HT1080 (cell line): ENCODE data around the gene SPTAN1. TPM values are rescaled to one million over a fixed set of nuclear protein-coding genes. Genes with fewer than 3 reads are reported as not detected.

Experiments
- DNase-seq: peaks from one replicate; pipeline ENCODE4 v3.0.0-alpha.2; 2015; ENCODE audit warnings: low read depth
- total RNA-seq: library from RNA; depleted of rRNA; stranded (reverse); fragments of >200 nt; shearing (Covaris generic); gene quantifications from 2 replicates; pipeline ENCODE4 v1.2.3, GENCODE V29; 2014

The SPTAN1 gene
- total RNA-seq, 1 experiment from 2014 or later = 177 TPM

DNA sequence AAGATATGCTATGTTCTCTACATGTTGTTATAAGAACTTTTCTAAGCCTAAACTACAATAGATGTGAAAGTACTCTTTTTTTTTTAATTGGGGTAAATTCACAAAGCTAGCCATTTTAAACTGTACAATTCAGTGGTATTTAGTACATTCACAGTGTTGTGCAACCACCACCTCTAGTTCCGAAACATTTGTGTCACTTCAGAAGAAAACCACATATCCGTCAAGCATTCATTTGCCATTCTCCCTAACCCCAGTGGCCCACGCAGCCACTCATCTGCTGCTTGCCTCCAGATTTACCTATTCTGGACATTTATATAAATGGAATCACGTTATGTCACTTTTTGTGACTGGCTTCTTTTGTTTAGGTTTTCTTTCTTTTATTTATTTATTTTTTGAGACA lies 43.1 kb downstream of the SPTAN1 start:
- DNase-seq = no peak

DNA sequence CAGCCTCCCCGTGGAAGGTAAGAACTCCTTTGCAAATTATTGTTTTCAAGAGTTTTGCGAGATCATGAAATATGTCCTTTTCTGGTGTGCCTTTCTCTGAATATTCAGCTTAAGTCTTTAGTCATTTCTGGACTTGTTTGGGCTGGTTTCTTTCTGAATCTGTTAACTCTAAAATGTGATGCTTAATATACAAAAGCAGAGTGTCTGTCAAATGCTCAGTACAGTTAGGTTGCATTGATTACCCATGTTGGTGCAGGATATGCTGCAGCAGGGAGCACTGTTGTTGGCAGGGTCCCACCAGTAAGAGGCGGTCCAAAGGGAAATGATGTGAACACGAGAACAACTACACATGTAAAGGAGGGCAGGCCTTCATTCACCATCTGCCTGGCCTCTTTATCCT lies 47.7 kb downstream of the SPTAN1 start:
- DNase-seq = no peak

DNA sequence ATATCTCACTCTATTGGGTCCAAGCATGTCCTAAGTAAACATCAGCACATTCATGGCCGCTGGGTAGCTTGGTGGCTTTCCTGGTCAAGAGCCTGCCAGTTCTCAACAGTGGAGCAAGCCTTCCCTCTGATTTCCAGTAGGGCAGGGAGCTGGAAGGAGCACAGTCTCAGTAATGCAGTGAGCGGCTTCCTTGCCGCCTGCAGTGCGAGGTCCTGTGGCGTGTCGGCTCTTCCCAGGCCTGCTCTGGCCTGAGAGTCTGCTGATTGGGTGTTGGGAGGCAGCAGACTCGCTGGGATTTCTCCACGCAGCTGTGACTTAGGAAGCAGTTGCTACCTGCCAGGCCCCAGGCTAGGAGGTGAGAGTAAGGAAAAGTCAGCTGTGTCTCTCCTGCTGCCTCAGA lies 51.3 kb downstream of the SPTAN1 start:
- DNase-seq = no peak

DNA sequence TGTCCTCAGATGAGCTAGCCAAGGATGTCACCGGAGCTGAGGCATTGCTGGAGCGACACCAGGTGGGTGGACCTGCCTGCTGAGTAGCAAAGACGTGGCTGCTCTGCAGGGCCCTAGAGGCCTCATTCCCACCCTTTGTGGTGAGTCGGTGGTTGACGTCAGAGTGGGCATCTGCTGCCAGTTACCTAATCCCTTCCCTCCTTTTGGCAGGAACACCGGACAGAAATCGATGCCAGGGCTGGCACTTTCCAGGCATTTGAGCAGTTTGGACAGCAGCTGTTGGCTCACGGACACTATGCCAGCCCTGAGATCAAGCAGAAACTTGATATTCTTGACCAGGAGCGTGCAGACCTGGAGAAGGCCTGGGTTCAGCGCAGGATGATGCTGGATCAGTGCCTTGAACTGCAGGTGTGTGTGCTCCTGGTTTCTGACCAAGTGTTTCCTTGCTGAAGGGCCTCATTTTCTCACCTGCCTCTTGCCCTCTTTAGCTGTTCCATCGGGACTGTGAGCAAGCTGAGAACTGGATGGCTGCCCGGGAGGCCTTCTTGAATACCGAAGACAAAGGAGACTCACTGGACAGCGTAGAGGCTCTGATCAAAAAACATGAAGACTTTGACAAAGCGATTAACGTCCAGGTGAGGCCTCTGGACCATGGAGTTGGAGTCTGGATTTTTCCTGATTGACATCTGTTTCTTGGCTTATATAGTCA lies 55.4 kb downstream of the SPTAN1 start:
- DNase-seq = no peak

DNA sequence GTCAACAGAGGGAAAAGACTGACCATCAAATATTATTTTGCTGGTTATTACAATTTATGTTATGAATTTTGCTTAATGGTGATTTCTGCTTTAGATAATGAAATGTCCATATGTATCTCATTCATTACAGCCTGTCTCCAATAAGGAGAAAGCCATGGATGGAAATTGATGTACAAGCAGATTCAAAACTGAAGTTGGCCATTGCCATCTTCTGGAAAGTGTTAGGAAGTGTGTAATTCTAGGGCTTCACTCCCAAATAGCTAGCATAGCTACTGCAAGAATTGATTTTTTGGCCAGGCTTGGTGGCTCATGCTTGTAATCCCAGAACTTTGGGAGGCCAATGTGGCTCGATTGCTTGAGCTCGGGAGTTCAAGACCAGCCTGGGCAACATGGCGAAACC lies 58.5 kb downstream of the SPTAN1 start:
- no peak for DNase-seq

DNA sequence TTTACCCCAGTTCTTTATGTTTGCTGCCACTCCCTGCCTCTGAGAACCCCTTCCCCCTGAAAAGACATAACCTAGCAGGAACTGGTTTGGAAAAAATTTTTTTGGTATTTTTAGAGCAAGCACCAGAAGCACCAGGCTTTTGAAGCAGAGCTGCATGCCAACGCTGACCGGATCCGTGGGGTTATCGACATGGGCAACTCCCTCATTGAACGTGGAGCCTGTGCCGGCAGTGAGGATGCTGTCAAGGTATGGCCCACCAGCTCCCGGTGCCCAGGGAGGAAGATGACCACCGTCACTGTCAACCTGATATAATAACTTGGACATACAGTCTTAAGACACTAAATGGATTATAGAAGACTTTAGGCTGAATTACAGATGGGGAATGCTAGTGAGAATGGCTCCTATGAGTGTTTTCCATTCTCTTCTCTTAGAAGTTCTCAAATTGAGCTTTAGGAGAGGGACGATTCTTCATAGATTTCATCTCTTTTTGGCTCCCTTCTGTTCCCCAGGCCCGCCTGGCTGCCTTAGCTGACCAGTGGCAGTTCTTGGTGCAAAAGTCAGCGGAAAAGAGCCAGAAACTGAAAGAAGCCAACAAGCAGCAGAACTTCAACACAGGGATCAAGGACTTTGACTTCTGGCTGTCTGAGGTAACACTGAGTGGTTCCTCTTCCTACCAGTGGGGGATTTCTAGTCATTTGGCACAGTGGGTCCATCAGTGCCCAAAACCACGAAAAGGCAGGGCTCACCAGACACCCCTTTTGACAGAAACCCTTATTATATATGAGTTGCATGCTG lies 59.4 kb downstream of the SPTAN1 start:
- DNase-seq = no peak

DNA sequence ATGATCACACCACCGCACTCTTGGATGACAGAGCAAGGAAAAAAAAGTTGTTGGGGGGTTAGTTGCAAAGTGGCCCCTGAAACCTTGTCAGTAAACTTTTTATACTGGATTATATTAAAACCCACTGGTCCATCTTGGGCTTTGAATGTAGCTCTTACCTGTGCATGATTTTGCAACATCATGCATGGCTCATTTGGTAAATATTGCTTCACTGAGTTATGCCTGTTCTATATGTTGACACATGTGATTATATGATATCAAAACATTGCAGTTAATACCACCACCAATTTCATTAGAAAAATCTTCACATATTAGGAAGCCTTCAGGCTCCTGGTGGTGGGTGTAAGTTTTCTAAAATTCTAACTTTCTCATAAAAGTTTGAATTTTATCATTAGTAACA lies 62.3 kb downstream of the SPTAN1 start:
- no peak for DNase-seq

DNA sequence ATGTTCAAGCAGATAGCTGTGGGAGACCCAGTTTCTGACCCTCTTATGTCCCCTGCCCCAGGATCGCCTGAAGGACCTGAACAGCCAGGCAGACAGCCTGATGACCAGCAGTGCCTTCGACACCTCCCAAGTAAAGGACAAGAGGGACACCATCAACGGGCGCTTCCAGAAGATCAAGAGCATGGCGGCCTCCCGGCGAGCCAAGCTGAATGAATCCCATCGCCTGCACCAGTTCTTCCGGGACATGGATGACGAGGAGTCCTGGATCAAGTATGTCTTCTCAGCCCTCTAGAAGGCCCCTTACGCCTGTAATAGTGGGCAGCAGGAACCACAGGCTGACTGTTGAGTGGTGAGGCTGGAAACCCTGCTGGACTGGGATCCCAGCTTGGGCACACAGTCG lies 63.2 kb downstream of the SPTAN1 start:
- no peak for DNase-seq

DNA sequence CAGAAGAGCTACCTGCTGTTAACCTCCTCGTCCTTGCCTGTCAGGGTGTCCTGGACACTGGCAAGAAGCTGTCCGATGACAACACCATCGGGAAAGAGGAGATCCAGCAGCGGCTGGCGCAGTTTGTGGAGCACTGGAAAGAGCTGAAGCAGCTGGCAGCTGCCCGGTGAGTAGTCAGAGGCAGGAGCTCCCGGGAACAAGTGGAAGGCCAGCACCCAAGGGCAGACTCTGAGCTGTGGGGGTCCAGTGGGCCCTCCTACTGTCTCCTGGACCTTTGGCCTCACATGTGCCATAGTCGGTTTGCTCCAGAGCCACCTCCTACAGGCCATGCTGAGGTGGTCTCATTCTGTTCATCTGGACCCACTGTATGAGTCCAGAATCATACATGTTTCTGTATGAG lies 65.6 kb downstream of the SPTAN1 start:
- DNase-seq = no peak

DNA sequence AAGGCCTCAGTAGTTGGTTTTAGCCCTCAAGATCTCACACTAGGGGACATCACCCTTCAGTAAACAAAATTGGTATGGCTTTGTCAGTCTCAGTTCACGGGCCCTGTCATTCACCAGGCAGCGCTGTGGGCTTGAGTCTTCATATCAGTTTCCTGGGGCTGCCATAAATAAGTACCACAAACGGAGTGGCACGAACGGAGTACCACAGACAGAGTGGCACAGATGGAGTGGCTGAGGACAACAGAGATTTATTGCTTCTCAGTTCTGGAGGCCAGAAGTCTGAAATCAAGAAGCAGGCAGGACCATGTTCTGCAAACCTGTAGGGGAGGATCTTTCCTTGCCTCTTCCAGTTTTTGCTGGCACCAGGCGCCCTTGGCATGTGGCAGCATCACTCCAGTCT lies 66.7 kb downstream of the SPTAN1 start:
- DNase-seq = no peak

DNA sequence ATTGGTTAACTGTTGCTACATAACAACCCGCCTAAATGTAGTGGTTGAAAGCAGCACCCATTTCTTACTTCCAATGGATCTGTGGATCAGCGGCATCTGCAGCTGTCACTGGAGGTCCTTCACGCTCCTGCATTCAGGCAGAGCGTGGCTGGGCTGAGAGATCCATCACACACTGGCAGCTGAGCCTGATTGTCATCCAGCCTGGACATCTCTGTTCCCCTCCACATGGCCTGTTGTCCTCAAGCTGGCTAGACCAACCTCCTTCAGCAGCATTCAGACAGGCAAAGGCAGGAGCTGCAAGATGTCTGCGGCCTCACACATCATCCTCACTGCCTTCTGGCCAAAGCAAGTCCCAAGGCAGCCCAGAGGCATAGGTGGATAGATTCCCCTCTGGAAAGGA lies 67.4 kb downstream of the SPTAN1 start:
- DNase-seq = no peak

DNA sequence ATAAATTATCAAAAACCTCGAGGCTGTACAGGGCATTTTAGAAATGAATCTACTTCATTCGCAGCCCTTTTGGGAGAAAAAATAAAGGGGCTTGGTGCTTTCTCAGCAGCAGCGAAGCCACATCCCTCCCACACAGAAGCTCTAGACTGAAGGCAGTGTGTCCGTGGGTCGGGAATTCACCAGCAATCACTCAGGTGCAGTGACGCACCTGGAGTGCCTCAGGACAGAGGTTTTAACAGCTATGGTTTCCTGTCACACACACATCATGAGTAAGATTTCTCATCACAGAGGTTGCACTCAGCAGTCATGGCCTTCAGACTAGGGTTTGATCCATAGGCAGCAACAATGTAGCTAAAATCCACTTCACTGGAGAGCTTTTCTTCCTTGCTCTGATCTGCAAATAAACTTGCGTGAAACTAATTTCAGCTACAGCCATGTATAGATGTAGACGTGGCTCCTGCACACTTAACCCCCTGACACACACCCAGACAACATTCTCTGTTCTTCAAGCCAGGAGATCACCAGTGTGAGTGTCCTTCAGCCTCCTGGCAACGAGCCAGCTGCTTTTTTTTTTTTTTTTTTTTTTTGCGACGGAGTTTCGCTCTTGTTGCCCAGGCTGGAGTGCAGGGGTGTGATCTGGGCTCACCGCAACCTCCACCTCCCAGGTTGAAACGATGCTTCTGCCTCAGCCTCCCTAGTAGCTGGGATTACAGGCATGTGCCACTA lies 69.5 kb downstream of the SPTAN1 start:
- no peak for DNase-seq

DNA sequence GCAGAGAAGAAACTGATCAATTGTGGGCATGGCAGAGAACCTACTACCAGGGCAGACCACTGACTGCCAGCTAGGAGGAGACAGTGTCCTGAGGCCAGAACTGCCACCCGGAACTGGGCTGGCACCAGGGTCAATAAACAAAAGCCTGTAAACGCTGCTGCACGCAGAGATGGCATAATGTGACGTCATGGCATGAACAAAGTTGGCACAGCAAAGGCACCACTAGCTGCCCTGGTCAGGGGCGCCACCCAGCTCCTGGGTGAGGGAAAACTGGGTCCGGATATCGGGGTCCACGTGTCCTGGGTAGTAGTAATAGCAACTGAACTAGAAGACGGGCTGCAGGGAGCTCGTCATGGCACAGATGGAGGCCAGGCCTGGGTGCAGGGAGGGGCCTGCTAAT lies 72.2 kb downstream of the SPTAN1 start:
- DNase-seq = no peak

DNA sequence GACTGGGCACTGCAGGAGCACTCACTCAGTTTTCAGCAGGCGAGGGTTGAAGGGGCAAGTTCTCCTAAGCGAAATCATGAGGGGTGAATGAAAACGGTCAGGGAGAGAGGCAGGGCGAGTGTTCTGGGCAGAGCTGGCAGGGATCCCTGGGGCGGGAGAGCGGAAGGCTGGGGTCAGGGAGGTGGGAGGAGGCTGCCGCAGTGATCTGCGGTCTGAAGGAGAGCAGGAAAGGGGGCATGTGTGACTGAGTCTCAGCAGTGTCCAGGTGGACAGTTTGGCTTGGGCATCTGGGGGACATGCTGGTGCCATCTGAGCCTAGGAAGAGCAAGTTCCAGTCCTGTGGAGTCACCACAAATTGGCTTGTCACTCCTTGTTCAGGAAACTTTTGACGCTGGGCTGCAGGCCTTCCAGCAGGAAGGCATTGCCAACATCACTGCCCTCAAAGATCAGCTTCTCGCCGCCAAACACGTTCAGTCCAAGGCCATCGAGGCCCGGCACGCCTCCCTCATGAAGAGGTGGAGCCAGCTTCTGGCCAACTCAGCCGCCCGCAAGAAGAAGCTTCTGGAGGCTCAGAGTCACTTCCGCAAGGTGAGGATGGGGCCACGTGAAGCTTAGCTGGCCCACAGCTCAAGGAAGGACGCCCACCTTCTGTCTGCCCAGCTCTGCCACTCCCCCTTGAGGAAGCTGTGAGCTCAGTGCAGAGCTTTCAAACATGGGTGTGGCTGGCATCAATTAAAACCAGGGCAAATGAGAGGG lies 73.2 kb downstream of the SPTAN1 start:
- no peak for DNase-seq

DNA sequence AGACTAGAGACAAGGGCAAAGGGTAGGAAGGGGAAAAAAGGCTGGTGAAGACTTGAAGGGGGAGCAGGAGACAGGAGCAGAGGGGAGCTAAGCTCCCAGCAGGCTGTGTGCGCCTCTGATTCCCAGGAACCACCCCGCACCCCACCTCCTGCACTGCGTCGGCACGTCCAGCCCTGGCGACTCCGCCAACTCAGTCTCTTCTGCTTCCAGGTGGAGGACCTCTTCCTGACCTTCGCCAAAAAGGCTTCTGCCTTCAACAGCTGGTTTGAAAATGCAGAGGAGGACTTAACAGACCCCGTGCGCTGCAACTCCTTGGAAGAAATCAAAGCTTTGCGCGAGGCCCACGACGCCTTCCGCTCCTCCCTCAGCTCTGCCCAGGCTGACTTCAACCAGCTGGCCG lies 73.8 kb downstream of the SPTAN1 start:
- DNase-seq = no peak

DNA sequence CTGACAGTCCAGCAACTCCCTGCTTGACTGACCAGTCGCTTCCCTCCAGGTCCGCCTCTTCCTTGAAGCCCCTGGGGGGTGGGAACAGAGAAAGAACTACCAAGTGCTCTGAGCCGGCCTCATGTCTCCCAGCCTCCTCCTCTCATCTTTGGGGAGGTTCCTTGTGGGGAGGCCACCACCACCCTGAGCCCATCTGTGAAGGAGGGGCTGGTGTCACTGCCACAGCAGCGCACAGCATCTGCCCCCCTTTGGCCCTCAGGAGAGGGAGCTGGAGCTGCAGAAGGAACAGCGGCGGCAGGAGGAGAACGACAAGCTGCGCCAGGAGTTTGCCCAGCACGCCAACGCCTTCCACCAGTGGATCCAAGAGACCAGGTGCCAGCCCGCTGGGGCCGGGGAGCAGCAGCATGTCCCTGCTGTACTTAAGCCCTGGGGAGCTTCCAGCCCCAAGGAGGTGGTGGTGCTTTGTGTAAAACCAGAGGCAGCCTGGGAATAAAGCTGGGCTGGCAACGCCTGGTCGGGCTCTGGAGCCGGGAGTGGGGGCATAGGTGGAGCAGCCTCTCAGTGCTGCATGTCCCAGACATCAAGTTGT lies 74.8 kb downstream of the SPTAN1 start:
- DNase-seq = no peak

DNA sequence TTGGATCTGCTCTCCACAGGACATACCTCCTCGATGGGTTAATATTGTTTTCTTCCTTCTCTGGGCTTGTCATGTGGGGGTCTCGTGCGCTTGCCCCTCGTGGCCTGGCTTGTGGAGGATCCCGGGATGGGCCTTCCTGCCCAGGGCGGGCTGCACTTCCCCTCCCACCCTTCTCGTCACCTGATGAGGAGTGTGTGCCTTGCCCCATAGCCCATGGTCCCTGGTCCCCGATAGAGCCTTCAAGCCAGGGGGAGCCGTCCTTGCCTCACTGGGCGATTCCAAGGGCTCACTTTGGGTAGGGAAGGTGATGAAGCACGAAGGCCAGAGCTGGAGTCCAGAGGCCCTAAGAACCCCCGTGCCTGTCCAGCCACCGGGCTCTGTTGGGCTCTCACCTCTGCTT lies 75.5 kb downstream of the SPTAN1 start:
- no peak for DNase-seq

DNA sequence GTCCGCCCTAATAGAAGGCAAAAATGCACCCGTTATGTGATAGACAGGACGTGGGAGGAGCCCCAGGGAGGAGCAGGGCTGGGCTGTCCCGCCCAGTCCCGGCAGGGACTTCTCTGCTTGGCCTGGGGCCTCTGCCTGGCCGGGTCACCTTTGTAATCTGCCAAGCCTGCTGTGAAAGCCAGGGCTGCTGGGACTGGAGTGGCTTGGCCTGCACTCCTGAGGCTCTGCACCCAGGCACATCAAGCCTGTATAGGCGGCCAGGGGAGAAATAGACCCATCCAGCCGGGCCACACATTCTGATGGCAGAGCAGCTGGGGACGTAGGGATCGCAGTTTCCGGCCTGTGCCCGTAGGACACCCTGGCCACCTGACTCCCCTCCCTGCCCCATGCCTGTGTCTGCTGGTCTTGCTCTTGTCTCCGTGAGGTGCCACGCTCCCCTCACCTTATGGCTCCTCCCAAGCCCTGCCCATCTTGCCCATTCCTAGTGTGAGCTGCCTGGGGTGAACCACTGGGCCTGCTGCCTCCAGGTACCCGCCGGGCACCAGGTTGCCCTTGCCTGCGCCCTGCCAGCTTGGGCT lies 76.2 kb downstream of the SPTAN1 start:
- DNase-seq = no peak

DNA sequence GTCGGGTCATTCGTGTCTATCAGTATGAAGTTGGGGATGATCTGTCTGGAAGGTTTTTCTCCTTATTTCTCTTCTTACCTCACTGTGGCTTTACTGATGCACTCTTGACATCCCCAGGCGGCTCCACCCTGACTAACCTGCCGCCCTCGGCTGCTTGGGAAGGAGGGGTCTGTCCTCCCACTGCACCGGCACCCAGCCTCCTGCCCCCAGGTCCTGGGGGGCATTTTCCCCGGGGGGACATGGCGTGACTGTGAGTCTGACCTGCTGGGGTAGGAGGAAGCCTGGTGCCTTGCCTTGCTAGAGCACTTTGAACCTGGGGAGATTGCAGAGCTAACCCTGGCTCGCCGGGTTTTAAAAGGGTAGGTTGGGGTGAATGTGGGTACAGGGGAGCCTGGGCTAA lies 76.7 kb downstream of the SPTAN1 start:
- DNase-seq = no peak

DNA sequence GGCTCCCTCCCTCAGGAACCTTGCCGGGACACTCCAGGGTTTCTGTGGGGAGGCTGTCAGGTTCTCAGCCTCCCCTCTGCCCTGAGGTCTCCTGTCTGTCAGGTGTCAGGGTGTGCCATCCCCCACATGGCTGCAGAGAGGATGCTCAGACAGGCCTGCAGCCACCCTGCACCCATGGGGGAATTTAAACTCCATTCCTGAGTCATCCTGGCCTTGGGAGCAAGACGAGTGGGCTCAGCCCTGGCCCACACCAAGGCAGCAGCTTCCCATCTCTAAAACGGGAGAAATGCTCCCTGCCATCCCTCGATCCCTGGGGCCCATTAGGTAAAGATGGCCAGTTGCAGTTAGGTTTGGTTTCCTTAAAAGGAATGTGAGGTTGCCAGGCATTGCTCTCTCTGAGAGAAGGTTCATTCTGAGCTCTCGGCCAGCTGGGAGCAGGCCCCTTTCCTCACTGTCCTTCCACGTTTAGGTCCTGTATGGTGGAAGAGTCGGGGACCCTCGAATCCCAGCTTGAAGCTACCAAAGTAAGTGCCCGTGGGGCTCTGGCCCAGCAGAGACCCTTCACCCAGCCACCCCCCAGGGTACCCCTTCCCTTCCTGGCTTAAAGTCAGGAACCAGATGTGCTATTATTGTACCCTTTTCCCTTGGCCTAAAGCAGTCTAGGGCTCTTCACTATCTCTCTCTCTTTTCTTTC lies 77.6 kb downstream of the SPTAN1 start:
- DNase-seq = no peak
